ENCODE data around the gene ZNF668.

The ZNF668 gene

DNA sequence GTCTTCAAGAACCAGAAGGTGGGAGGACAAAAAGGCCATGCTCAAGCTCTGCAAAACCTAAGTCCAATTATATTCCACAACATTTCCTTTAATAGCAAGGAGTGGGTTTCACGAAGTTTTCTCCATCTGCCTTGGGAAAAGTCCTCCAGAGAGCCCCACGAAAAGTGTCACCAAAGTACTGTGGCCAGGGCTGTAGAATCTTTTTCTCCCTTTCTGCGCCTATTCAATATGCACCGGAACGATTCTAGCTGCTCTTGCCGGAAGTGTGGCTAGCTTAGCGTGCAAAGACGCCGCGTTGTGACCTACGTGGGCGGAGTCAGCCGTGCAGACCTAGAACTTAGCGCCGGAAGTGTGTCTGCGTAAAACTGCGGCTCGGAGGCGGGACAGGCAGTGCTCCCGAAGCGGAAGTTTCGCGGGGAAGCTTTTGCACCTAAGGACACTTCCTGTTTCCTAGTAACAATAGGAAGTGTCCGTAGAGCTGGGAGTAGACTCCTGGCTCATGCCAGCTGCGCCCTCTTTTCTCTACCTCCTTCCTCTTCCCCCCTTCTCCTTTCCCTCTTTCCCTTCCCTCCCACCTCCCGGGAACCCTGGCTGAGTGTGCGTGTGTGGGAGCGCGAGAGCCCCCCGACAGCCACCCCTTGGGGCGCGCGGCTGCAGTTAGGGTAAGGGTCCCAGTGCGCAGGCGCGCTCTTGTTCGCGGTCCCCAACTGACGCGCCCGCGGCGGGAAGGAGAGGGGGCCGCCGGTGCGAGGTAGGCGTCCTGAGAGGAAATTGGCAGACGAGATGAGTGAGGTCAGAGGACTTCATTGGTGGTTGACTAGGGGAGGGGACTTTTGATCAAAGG, at the start of gene ZNF668, which contains the start of gene ZNF646:
TSS of gene ZNF668 (minus strand) at position 271 of the 844 bp plus-strand sequence. CDS start 9,781 bp downstream, outside the sequence.
TSS of gene ZNF646 (plus strand) at position 453 of the 844 bp plus-strand sequence. CDS start 1,903 bp downstream, outside the sequence.
- in situ Hi-C loops (cut with MboI; ENCODE audit: low sequenced_read_pairs) = no loop called here

DNA sequence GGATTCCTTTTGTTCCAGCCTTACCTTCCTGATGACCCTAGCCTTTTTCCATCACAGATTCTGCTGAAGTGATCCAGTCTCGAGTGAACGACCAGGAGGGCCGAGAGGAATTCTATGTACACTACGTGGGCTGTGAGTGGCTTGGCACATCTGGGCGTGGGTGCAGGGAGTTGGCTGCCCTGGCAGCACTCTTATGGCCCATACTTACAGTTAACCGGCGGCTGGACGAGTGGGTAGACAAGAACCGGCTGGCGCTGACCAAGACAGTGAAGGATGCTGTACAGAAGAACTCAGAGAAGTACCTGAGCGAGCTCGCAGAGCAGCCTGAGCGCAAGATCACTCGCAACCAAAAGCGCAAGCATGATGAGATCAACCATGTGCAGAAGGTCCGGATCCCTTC, 46.1 kb upstream of the ZNF668 start:
- in situ Hi-C loops (cut with MboI; ENCODE audit: low sequenced_read_pairs) = no loop called here

DNA sequence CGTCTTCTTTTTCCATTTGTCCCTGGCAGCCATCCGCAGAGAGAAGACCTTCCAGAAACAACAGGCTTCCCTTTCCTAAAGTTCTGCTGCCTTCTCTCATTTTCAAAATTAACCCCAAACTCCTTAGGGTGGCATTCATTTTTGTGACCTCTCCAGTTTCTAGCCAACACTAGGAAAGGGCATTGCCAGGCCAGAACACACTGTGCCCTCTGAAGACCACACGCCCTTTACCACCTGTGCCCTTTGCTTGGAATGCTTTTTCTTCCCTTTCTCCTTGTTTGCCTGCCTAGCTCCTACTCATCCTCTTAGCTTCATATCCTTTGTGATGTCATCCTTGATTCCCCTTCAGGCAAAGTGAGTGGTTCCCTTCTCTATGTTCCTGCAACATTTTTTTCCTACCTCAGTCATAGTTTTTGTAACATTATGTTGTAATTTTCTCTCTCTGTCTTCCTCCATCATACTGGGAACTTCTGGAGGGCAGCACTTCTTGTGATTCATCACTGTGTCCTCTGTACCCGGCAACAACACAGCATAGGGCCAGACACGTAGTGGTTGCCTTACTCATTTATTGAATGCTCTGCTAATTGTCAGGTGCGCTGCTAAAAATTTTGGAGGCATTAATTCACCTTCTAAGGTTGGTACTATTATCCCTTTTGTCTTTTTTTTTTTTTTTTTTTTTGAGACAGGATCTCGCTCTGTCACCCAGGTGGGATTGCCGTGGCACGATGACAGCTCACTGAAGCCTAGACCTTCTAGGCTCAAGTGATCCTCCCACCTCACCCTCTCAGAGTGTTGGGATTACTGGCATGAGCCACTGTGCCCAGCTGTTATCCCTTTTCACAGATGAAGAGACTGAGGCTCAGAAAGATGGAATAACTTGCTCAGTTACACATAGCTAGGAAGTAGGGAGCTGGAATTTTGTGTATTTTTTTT, 44.4 kb upstream of the ZNF668 start:
- in situ Hi-C loops (cut with MboI; ENCODE audit: low sequenced_read_pairs) = no loop called here

DNA sequence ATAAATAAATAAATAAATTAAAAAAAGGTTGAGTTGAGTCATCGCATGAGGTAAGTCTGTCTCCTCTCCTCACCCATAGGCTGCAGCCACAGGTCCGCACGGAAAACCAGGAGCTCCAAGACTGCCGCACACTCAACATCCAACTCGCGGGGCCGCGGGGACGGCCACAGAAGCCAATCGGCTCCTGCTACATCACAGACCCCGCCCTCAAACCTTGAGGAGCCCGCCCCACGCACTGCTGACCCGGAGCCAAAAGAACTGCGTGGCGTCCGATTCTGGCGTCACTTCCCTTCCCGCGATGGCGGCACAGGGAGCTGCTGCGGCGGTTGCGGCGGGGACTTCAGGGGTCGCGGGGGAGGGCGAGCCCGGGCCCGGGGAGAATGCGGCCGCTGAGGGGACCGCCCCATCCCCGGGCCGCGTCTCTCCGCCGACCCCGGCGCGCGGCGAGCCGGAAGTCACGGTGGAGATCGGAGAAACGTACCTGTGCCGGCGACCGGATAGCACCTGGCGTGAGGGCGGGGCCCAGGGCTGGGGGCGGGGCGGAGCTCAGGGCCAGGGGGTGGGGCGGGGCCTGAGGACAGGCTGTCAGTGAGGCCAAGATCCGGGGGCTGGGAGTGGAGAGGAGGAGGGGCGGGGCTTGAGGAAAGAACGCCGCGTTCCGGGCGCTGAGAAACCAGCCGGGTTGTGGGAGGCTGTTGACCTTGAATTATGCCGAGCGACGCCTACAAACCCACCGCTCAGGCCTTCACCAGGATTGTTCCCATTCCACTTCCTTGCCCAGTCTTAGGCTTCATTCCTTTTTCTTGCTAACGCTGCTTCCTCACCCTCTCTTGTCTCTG, 43.6 kb upstream of the ZNF668 start, which contains the start of gene KAT8:
TSS of gene KAT8 (plus strand) at position 281 of the 839 bp plus-strand sequence. CDS start at position 299, 18 bp downstream.
- in situ Hi-C loops (cut with MboI; ENCODE audit: low sequenced_read_pairs) = no loop called here

DNA sequence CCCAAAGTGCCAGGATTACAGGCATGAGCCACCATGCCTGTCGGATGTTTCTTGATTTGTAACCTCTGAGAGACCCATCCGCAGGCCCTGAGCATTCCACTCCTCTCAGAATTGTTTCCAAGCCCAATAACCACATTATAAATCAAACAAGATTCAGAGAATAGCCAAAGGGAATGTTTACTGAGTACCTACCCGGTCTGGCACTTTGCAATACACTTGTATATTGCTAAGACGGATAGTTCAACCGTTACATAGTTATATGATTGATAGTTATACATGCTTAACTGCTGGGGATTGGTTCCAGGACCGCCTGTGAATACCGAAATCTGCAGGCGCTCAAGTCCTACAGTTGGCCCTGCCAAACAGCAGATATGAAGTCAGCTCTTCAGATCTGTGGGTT, 40.4 kb upstream of the ZNF668 start:
- in situ Hi-C loops (cut with MboI; ENCODE audit: low sequenced_read_pairs) = no loop called here

DNA sequence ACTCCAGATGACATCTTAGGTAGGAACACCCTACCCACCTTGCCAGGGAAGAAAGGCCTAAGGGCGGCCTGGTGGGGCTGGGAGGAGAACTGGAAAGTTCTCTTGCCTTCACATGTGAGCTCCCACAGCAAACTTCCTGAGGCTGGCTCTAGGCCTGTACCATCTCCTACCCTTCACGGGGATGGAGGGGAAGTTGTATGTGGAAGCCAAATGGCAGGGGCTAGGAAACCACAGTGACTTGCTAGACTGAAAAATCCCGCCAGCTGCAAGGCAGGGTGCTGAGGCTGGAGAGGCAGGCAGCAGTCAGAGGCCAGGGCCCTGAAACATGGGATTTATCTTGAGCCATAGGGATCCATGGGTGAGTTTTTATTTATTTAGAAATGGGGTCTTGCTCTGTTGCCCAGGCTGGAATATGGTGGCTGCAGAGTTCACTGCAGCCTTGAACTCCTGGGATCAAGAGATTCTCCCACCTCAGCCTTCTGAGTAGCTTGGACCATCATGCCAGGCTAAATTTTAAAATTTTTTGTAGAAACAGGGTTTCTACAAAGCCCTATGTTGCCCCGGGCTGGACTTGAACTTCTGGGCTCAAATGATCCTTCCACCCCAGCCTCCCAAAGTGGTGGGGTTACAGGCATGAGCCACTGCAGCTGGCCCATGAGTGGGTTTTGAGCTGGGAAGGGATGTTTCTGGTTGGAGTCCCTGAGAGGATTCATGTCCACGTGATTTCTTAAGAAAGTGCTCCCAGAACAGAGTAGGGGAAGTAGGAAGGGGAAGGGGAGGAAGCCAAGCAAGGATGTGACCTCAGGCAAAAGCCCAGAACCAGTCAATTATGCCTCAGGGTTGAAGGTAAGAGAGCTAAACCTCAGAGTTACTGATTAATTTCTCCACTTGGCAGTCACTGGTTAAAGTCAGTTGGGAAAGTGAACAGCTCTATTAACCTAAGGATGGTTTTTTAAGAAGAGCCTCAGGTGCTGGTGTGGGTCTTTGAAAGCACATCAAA, 39.4 kb upstream of the ZNF668 start:
- in situ Hi-C loops (cut with MboI; ENCODE audit: low sequenced_read_pairs) = no loop called here

DNA sequence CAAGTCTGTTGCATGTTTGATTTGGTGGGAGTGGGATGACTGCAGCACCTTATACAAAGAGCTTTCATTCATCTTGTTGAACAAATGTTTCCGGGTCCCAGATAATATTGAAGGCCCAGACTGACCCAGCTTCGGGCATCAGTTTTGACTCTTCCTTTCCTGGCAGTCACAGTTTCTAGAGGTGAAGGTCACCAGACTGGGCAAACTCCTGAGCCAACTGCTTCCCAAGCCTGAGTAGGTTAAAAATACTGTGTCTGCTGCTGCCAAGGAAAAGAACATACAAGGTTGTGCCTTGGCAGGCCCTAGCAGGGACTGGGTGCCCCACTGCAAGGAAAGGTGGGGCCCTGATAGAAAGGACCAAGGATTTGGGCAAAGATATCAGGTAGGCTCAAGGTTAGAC, 38.7 kb upstream of the ZNF668 start:
- in situ Hi-C loops (cut with MboI; ENCODE audit: low sequenced_read_pairs) = no loop called here

DNA sequence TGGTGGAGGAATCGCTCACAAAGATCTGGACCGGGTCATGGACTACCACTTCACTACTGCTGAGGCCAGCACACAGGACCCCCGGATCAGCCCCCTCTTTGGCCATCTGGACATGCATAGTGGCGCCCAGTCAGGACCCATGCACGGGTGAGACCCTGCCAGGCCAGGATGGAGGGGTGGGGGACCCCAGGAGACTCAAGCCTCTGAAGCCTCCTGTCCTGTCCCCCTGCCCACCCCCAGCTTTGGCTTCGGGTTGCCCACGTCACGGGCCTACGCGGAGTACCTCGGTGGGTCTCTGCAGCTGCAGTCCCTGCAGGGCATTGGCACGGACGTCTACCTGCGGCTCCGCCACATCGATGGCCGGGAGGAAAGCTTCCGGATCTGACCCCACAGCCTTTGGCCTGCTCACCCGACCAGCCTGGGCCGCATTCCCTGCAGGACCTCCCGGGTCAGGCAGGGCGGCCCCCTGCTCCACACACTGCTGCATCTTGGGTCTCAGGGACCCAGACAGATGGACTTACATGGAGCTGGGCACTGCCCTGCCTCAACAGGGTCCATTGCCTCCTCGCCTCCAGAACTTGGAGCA, 37.9 kb upstream of the ZNF668 start:
- in situ Hi-C loops (cut with MboI; ENCODE audit: low sequenced_read_pairs) = no loop called here

DNA sequence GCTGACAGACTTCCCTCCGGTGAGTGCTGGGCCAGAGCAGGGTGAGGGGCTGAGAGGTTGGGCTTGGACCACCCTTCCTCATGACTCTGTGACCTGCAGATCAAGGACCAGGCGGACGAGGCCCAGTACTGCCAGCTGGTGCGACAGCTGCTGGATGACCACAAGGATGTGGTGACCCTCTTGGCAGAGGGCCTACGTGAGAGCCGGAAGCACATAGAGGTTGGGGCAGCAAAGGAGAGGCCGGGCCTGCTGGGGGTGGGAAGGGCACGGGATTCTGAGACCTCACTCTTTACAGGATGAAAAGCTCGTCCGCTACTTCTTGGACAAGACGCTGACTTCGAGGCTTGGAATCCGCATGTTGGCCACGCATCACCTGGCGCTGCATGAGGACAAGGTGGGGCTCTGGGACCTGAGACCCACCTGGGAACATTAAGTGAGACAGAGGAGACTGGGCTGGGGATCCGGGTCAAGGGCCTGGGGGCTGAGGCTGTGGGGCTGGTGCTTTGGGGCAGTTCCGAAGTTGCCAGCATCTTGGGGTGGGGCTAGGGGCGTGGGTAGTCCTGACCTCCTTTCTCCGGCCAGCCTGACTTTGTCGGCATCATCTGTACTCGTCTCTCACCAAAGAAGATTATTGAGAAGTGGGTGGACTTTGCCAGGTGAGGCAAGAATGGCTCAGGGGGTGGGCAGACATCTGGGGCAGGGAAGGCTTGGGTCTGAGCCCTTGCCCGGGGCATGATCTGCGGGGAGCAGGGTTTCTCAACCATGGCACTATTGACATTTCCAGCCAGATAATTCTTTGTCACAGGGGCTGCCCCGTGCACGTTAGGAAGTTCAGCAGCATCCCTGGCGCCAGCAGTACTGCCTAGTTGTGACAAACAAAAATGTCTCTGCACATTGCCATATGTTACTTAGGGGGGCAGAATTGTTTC, 36.3 kb upstream of the ZNF668 start:
- in situ Hi-C loops (cut with MboI; ENCODE audit: low sequenced_read_pairs) = no loop called here

DNA sequence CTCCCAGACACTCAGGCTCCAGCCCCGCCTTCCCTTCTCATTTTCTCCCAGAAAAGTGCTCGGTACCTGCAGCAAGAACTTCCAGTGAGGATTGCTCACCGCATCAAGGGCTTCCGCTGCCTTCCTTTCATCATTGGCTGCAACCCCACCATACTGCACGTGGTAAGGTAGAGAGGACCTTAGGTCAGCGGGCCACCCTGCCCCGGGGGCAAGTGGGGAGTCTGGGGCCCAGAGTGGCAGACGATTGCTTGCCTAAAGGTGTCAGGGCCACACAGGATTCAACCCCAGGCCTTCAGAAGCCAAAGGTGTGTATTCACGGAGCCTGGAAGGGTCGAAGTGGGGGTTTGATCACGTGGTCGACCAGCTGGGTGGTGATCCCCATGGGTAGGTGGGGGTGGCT, 35.6 kb upstream of the ZNF668 start:
- in situ Hi-C loops (cut with MboI; ENCODE audit: low sequenced_read_pairs) = no loop called here

DNA sequence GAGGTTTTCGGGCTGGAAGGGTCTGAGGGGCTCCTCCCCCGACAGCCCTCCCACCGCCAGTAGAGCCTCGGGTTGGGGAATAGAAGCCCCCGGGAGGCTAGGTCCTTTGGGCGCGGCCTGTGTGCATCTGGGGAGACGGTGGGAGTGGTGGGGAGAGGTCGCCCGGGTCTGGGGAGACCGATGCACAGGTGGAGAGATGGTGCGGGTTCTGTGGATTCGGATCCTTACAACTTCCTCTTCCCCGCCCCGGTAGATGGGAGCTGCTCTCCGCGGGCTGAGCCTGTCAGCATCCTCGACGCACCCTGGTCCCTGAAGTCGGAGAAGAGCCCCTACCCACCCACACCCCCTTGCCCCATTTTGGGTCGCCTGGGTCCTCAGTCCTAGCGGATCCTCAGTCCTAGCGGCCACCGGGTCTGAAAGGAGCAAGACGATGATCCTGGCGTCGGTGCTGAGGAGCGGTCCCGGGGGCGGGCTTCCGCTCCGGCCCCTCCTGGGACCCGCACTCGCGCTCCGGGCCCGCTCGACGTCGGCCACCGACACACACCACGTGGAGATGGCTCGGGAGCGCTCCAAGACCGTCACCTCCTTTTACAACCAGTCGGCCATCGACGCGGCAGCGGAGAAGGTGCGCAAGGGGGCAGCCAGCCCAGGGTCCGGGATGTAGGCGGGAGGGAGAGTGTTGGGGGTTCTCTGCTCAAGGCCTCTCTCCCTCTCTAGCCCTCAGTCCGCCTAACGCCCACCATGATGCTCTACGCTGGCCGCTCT, 34.9 kb upstream of the ZNF668 start:
- in situ Hi-C loops (cut with MboI; ENCODE audit: low sequenced_read_pairs) = no loop called here

DNA sequence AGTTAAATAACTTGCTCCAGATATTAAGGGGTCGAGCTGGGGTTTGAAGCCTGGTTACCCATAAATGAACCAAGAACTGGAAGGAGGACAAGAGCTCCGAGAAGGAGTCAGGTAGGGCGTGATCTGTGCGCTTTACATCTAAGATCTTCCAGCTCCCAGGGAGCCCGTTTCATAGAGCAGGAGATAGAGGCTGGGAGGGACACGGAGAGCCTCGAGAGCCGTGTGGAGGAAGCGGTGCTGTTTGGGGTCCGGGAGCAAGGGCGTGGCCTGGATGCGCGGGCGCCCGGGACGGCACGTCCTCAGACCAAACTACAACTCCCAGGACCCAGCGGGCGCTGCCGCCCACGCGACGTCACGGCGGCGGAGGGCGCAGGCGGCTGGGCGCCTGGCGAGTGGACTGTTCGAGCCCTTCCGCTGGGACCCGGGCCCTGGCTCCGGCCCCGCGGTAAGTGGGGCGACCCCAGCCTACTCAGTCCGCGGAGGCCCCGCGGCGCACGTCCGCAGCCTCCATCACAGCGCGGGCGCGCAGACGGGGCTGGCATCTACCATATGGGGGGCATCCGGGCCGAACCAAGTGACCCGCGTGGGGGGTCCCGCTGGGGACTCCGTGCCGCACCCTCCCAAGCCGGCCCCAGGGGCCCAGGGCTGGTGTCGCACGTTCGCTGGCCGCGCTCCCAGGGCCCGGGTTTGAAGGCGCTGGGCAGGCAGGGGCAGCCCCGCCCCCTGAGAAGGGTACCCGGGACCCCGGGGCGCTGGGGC, 34.2 kb upstream of the ZNF668 start, which contains the start of gene BCKDK:
TSS of gene BCKDK (plus strand) at position 352 of the 759 bp plus-strand sequence. CDS start 838 bp downstream, outside the sequence.
- in situ Hi-C loops (cut with MboI; ENCODE audit: low sequenced_read_pairs) = no loop called here

DNA sequence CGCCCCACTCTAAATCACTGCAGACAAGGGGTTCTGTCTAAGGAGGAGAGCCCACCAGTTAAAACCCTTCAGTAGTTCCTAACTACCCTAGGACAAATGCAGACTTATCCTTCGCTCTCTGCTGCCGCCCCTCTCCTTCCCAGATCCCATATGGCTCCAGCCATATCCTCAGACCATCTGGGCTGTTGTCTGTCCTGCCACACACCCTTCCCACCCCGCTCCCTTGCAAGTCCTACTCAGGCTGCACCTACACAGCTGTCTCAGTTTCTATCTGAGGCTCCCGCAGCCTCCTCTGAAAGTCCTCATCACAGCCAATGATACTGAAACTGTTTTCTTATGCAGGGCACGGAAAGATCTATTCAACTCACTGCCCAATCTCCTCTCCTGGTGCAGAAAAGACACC, 33.4 kb upstream of the ZNF668 start:
- in situ Hi-C loops (cut with MboI; ENCODE audit: low sequenced_read_pairs) = no loop called here

DNA sequence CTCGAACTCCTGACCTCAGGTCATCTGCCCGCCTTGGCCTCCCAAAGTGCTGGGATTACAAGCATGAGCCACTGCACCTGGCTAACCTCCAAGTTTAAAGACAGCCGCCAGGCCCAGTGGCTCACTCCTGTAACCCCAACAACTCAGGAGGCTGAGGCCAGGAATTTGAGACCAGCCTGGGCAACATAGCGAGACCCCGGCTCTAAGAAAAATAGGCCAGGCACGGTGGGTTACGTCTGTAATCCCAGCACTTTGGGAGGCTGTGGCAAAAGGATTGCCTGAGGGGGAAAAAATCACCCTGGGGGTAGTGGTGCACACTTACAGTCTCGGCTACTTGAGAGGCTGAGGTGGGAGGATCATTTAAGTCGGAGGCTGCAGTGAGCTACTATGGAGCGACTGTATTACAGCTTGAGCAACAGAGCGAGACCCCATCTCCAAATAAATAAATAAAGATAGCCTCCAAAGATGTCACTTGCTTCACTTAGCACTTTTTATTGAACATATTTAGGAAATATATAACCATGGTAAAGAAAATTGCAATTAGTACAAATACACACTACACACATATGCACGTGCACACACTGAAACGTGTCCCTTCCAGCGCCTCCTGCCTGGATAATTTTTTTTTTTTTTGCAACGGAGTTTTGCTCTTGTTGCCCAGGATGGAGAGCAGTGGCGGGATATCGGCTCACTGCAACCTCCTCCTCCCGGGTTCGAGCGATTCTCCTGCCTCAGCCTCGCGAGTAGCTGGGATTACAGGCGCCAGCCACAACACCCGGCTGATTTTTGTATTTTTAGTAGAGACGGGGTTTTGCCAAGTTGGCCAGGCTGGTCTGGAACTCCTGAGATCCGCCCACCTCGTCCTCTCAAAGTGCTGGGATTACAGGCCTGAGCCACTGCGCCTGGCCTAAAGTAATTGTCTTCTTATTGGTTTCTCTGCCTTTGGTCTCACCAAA, 32.7 kb upstream of the ZNF668 start:
- in situ Hi-C loops (cut with MboI; ENCODE audit: low sequenced_read_pairs) = no loop called here

DNA sequence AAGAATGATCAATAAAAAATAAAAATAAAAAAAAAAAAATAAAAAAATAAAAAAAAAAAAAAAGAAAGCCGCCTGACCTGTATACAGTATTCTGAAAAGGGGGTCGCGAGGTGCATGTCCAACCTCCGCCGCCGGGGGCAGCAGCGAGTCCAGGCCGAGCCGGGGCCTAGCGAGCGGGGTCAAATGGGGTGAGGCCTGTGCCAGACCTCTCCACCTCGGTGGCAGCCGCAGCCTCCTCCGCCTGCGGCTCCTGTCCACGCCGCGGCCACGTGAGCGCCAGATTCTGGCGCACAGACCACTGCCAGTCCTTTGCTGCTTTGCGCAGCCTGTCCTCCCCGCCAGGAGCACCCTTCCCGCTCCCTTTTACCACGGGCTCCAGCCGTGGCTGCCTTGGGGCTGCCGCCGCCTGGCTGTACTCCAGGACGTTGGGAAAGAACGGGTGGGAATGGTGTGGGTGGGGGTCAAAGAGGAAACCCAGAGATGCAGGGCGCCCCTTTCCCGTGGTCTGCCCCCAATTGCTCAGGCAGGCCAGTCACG, 31.7 kb upstream of the ZNF668 start:
- in situ Hi-C loops (cut with MboI; ENCODE audit: low sequenced_read_pairs) = no loop called here
